Measurements from ENCODE around the gene HSFX3.
"Not testable (repeated sequence)": the region's sequence is repeated elsewhere in the genome, so short reads cannot be mapped to it uniquely, and the experiment has no call there.

The HSFX3 gene

GRCh38 chrX:149541521-149542047 is 8.1 kb downstream of the HSFX3 start:
- DNase-seq = no peak

DNA sequence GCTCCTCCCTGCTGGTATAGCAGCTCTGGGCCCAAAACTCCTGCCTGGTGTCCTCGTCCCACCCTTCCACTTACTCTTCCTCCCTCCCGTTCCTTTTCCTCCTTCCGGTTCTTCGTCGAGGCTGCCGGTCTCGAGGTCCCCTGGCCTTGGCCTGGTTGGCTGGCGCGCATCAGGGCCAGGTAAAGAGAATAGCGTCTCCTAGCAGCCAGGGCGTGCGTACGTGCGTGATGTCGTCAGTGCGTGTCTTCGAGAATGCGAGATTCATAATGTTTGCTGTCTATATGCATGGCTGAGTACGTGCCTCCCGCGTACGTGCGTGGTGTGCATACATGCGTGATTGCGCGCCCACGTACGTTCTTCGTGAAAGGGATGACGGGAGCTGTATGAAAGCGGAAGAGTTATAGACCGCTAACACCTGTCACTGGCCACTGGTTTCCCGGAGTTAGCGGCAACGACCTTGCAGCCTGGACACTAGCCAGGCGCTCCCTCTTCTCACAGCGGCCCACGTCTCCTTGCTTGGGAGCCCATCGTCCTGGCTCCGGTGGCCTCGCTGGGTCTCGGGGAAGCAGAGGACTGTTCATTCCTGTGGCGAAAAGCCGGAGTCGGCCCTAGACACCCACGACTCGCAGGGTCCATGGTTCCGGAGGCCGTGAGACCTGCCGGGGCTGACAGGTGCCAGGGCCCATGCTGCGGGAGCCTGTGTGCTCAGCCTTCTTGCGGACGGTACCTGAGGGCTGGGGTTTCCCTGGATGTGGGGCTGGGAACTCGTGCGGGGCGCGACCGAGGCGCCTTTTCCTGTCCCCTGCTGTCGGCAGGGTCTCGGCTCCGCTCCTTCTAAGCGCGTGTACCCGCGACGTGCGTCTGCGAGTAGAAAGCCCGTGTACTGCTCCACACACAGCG is 8.9 kb downstream of the HSFX3 start, which contains the start of gene EOLA1:
Gene EOLA1, plus strand, starts transcription at position 392 of the 900 bp plus-strand sequence. CDS start 4,619 bp downstream, outside the sequence.
- peak; percentile 94 for DNase-seq

GRCh38 chrX:149540131-149540620 is 9.5 kb downstream of the HSFX3 start:
- peak; percentile 87 for DNase-seq

GRCh38 chrX:149539283-149540130 is 10.2 kb downstream of the HSFX3 start:
- DNase-seq = peak; percentile 96

- DNase-seq = not testable (repeated sequence)
Measured at GRCh38 chrX:149537474-149537873, 12.2 kb downstream of the HSFX3 start.

- DNase-seq = not testable (repeated sequence)
Measured at GRCh38 chrX:149534926-149535602, 14.7 kb downstream of the HSFX3 start.

GRCh38 chrX:149533999-149534398 is 15.7 kb downstream of the HSFX3 start:
- not testable (repeated sequence) for DNase-seq

- DNase-seq = not testable (repeated sequence)
Measured at GRCh38 chrX:149532868-149533267, 16.9 kb downstream of the HSFX3 start.

DNA sequence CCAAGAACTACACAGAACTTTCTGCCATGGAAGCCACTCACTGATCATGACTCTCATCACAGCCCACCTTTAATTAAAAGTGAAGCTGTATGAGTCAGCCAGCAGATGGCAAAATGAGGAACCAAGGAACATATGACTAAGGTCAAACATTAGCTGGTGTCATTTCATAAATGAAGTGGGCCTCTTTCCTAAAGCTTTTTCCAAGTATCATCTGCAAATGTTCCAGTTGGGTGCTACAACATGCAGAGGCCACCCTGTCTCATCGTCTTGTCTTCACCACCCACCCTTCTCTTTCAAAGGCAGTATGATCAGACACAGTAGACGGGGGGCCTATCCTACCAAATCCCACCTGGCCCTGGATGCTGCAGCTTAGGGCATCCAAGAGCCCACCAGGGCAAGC is 18.1 kb downstream of the HSFX3 start:
- DNase-seq = no peak

DNA sequence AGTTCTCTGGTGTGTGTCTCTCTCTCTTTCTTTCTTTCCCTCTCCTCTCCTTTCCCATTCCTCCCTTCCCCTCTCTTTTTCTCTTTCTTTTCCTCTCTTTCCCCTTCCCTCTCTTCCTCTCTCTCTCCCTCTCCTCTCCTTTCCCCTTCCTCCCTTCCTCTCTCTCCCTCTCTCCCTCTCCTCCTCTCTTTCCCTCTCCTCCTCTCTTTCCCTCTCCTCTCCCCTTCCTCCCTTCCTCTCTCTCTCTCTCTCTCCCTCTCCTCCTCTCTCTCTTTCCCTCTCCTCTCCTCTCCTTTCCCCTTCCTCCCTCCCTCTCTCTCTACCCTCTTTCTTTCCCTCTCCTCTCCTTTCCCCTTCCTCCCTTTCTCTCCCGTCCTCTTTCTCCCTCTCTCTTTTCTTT is 21.3 kb downstream of the HSFX3 start:
- DNase-seq = no peak

DNA sequence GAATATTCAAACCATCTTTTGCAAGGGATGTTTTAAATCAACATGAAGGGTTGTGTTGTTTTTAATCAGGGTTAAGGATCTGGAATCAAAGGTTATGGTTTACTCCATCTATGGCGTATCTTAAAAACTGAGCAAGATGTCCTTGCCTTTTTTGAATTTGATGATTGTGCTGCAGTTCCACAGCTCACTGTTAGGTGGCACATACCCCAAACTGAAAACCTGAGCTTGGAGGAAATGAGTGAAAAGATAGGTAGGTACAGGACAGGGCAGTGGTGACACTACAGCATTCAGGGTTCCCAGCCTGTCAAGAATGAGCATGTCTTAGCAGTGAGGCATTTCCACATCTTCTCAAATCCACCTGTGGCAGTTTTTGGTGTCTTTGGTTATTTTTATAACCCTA is 22.0 kb downstream of the HSFX3 start:
- DNase-seq = peak; percentile 12

DNA sequence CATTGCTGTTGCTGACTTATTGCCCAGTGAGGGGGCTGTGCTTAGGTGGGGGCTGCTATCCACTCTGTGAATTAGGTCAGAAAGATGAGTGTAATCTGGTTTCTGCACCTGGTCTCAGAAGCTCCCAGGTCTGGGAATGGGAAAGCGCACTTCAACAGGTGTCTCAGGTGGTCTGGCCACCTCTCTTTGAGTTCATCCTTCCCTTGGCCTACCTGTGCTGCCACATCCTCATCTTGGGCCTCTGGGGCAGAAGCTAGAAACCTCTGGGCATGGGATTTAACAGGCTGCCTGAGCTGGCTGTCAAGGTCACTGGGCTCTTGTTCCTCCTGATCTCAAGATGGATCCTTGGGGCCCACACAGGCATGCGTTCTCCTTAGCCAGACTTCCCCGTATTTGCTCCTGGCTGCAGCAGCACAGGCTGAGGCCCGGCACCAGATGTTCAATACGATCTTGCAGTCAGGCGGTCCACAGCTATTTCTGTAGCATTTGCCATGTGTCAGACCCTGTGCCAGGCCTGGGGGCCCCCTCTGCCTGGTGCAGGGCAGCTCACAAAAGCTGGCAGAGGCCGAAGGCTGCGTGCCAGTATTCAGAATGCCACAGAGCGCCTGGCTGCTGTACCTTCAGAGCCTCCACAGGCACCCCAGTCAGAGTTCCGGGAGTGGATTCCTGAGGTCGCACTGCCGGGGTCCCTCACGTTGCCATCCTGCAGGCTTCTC is 23.2 kb downstream of the HSFX3 start:
- not testable (repeated sequence) for DNase-seq

GRCh38 chrX:149525903-149526302 is 23.8 kb downstream of the HSFX3 start:
- DNase-seq = not testable (repeated sequence)

- DNase-seq = peak; percentile 48
Measured at GRCh38 chrX:149525389-149525788, 24.3 kb downstream of the HSFX3 start.

DNA sequence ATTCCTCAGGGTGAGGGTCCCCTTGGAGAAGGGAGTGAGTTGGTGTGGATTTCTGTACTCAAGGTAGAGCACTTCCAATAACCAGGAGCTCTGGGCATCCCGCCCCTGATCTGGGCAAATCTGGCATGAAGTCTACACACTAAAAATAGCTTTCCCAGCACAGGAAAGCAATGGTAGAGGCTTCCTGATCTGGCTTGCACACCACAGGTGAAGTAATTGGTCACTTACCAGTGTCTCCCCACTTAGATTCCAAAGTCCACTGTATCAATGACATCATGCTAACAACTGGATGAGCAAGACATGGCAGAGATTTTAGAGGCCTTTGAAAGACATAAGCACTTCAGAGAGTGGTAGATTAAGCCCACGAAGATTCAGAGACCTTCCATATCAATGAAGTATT is 26.8 kb downstream of the HSFX3 start:
- no peak for DNase-seq

GRCh38 chrX:149521438-149521837 is 28.3 kb downstream of the HSFX3 start:
- no peak for DNase-seq

- DNase-seq = not testable (repeated sequence)
Measured at GRCh38 chrX:149520636-149521277, 29.0 kb downstream of the HSFX3 start.

DNA sequence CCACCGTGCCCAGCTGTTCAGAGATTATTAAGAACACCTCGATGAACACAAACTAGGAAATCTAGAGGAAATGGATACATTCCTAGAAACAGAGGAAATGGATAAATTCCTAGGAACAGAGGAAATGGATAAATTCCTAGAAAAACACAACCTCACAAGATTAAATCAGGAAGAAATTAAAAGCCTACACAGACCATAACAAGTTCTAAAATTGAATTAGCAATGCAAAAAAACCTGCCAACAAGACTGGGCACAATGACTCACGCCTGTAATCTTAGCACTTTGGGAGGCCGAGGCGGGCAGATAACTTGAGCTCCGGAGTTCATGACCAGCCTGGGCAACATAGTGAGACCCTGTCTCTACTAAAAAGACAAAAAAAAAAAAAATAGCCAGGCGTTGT is 31.5 kb downstream of the HSFX3 start:
- no peak for DNase-seq

GRCh38 chrX:149517308-149517707 is 32.4 kb downstream of the HSFX3 start:
- no peak for DNase-seq

DNA sequence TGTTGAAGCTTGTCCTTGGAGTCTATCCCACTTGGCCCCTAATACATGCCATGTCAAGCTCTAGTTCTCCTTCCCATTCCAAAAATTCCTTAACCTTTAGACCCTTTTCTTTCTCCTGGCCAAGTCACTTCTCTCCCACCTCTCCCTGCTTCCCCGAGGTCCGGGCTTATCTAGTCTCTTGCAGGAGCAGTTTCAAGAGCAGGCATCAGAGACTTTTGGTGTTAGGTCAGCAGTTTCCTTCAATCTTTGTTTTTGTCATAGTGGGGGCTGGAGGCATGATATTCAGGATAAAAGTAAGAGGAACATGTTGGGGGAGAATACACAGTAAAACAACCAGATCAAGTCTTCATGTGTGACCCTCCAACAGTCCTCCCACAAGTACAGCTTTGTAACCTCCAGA is 33.1 kb downstream of the HSFX3 start:
- no peak for DNase-seq

- DNase-seq = no peak
Measured at GRCh38 chrX:149515954-149516602, 33.6 kb downstream of the HSFX3 start.
